Smooth muscle cell (in vitro differentiated cells): Measurements from ENCODE around the gene HS3ST3B1. TPM values are rescaled to one million over a fixed set of nuclear protein-coding genes. Genes with fewer than 3 reads are reported as not detected.

Experiments used
- DNase-seq: peaks from one replicate; lab custom pipeline; 2025; ENCODE audit not compliant: unreplicated experiment; lab: John Stamatoyannopoulos, UW
- H2AFZ ChIP-seq: fragments of 200-600 bp; sonication (generic); 2 replicates; pipeline ENCODE4 v1.6.0; 2016; ENCODE audit warnings: antibody characterized with exemption, low read depth, mild to moderate bottlenecking
- H3F3A ChIP-seq: fragments of 200-600 bp; sonication (generic); 2 replicates; pipeline ENCODE4 v1.6.0; 2017; ENCODE audit warnings: antibody characterized with exemption, low read depth
- H3K27ac ChIP-seq: fragments of 200-600 bp; sonication (generic); 2 replicates; pipeline ENCODE4 v1.5.1; 2016; ENCODE audit warnings: low read depth, mild to moderate bottlenecking
- H3K27me3 ChIP-seq: fragments of 200-600 bp; sonication (generic); 2 replicates; pipeline ENCODE4 v1.6.1; 2016; ENCODE audit warnings: low read depth, mild to moderate bottlenecking
- H3K36me3 ChIP-seq: fragments of 200-600 bp; sonication (generic); 2 replicates; pipeline ENCODE4 v1.5.1; 2016; ENCODE audit warnings: low read depth
- H3K4me1 ChIP-seq: fragments of 200-600 bp; sonication (generic); 2 replicates; pipeline ENCODE4 v1.5.1; 2016; ENCODE audit warnings: low read depth
- H3K4me2 ChIP-seq: fragments of 200-600 bp; sonication (generic); 2 replicates; pipeline ENCODE4 v1.6.0; 2016; ENCODE audit warnings: mild to moderate bottlenecking
- H3K4me3 ChIP-seq: fragments of 200-600 bp; sonication (generic); 2 replicates; pipeline ENCODE4 v1.5.1; 2016; ENCODE audit warnings: mild to moderate bottlenecking
- H3K79me2 ChIP-seq: fragments of 200-600 bp; sonication (generic); 2 replicates; pipeline ENCODE4 v1.6.0; 2016; ENCODE audit warnings: low read depth, mild to moderate bottlenecking
- H3K9ac ChIP-seq: fragments of 200-600 bp; sonication (generic); 2 replicates; pipeline ENCODE4 v1.6.0; 2016; ENCODE audit warnings: low read depth
- H3K9me3 ChIP-seq: fragments of 200-600 bp; sonication (generic); replicated peaks from 2 replicates; pipeline ENCODE4 v1.5.1; 2016; ENCODE audit warnings: low read depth
- H4K20me1 ChIP-seq: fragments of 200-600 bp; sonication (generic); 2 replicates; pipeline ENCODE4 v1.6.0; 2016; ENCODE audit warnings: low read depth
- WGBS: methylation state at CpG from one replicate; pipeline ENCODE4 v1.1.7; 2016; ENCODE audit warnings: low lambda C conversion rate; 5-methylcytosine and 5-hydroxymethylcytosine counted together
- polyA plus RNA-seq: library from polyadenylated mRNA; unstranded; fragments of >200 nt; fragmentation: Nextera tagmentation; extraction: Ambion mirVana; gene quantifications from 2 replicates; pipeline ENCODE4 v1.2.1, GENCODE V29; 2016
- total RNA-seq: library from RNA; depleted of rRNA; stranded (reverse); fragments of >200 nt; gene quantifications from 2 replicates; pipeline ENCODE4 v1.2.3, GENCODE V29; 2014
- TF ChIP-seq, protein P1 (sequence below): fragments of 200-600 bp; sonication (generic); IDR thresholded peaks from 2 replicates; pipeline ENCODE4 v1.5.1; 2017; ENCODE audit warnings: borderline replicate concordance, mild to moderate bottlenecking, antibody characterized with exemption; ENCODE audit not compliant: insufficient read depth, poor library complexity, severe bottlenecking

HS3ST3B1 gene
- total and polyA plus RNA-seq, 2 experiments from 2014 or later, result 11.3 to 17.3 TPM

DNA sequence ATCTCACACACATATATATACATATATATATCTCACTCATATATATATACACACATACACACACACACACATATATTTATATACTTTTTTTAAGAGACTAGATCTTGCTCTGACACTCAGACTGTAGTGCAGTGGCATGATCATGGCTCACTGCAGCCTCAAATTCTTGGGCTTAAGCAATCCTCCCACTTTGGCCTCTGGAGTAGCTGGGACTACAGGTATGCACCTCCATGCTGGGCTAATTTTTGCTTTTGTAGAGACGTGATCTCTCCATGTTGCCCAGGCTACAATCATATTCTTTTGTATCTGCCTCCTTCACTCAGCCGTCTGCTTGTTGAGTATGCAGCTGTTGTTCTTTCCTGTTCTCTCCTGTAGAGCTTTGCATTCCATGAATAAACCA, 60.6 kb downstream of the HS3ST3B1 start:
- no peaks in the 10 kb centered on the region for H3K36me3 ChIP-seq
- no peaks in the 10 kb centered on the region for H3K79me2 ChIP-seq
- H3K9me3 ChIP-seq, result no peaks in the 10 kb centered on the region
- no peak overlapping the region for H3K4me3 ChIP-seq
- no peak overlapping the region for H3K27ac ChIP-seq
- TF ChIP-seq, protein P1, sequence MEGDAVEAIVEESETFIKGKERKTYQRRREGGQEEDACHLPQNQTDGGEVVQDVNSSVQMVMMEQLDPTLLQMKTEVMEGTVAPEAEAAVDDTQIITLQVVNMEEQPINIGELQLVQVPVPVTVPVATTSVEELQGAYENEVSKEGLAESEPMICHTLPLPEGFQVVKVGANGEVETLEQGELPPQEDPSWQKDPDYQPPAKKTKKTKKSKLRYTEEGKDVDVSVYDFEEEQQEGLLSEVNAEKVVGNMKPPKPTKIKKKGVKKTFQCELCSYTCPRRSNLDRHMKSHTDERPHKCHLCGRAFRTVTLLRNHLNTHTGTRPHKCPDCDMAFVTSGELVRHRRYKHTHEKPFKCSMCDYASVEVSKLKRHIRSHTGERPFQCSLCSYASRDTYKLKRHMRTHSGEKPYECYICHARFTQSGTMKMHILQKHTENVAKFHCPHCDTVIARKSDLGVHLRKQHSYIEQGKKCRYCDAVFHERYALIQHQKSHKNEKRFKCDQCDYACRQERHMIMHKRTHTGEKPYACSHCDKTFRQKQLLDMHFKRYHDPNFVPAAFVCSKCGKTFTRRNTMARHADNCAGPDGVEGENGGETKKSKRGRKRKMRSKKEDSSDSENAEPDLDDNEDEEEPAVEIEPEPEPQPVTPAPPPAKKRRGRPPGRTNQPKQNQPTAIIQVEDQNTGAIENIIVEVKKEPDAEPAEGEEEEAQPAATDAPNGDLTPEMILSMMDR, result no peak
- no peak overlapping the region for H3K4me2 ChIP-seq
- DNase-seq, result no peak
- no peak overlapping the region for H2AFZ ChIP-seq
- H3K9ac ChIP-seq, result no peak overlapping the region
- no peaks in the 10 kb centered on the region for H3K27me3 ChIP-seq
- no peaks in the 10 kb centered on the region for H3K4me1 ChIP-seq
- H4K20me1 ChIP-seq, result no peaks in the 10 kb centered on the region
- H3F3A ChIP-seq, result no peaks in the 10 kb centered on the region
- 95% methylated on average over 2 of the region's 2 CpGs for WGBS

DNA sequence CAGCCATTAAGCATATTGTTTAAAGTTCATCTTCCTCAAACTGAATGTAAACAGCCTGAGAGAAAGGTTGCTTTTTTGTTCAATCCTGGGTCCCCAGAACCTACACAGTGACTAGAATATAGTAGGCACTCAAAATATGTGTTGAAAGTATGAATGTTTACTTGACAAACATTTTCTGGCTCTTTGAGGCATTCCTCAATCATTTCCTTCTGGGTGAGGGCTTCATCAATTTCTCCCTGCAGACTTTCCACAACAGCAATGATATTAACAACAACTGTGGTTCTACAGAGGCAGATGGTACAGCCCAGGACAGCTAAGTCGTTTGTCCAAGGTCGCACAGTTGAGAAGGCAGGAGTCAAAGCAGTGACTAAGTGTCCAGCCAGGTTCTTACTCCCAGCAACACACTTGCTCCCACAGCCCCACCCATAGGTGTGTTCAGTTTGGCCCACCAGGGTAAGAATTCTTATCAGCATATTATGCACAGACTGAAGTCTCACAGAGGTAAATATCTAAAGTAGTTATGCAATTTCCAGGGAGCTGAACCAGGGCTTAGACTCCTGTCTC, 61.1 kb downstream of the HS3ST3B1 start:
- Histone ChIP-seq H3K4me3 (no peak overlapping the region), H3K9me3 (no peaks in the 10 kb centered on the region), H3K27me3 (no peaks in the 10 kb centered on the region), H3K27ac (no peak overlapping the region), H3F3A (no peaks in the 10 kb centered on the region), H2AFZ (no peak overlapping the region), H3K4me2 (no peak overlapping the region), H3K4me1 (no peaks in the 10 kb centered on the region), H3K9ac (no peak overlapping the region), H4K20me1 (no peaks in the 10 kb centered on the region), H3K36me3 (no peaks in the 10 kb centered on the region), H3K79me2 (no peaks in the 10 kb centered on the region)
- DNase-seq, result no peak
- TF ChIP-seq, protein P1, result no peak
- 77% methylated on average over 2 of the region's 2 CpGs for WGBS

- Histone ChIP-seq H3F3A (no peaks in the 10 kb centered on the region), H3K27ac (no peak overlapping the region), H3K79me2 (no peaks in the 10 kb centered on the region), H4K20me1 (no peaks in the 10 kb centered on the region), H3K4me2 (no peak overlapping the region), H3K4me1 (no peaks in the 10 kb centered on the region), H3K27me3 (no peaks in the 10 kb centered on the region), H3K9ac (no peak overlapping the region), H3K36me3 (no peaks in the 10 kb centered on the region), H3K9me3 (no peaks in the 10 kb centered on the region), H3K4me3 (no peak overlapping the region), H2AFZ (no peak overlapping the region)
- 89% methylated on average over 3 of the region's 3 CpGs for WGBS
- no peak for DNase-seq
- TF ChIP-seq, protein P1, result no peak
Observed at GRCh38 chr17:14366199-14366598, 65.3 kb downstream of the HS3ST3B1 start.

DNA sequence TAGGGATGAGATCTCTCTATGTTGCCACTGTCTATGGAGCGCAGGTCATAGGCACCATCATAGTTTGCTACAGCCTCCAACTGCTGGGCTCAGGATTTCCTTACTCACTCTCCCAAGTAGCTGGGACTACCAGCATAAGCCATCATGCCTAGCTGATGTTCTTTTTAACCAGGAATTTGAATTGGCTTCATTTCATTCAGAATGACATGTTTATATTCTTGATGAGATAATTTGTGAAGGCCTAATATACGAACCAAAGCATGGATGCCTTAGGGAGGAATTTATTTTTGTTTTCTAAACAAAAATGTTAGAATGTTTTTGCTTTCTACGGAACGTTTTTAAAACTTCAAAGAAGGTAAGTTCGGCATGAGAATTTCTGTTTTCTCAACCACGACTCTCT, 71.6 kb downstream of the HS3ST3B1 start:
- 80% methylated on average over 6 of the region's 6 CpGs for WGBS
- peak overlapping the region; percentile 60 for H3K27ac ChIP-seq
- DNase-seq, result no peak
- H3K9me3 ChIP-seq, result no peaks in the 10 kb centered on the region
- H3K4me2 ChIP-seq, result no peak overlapping the region
- H2AFZ ChIP-seq, result peak overlapping the region; percentile 29
- no peaks in the 10 kb centered on the region for H3F3A ChIP-seq
- TF ChIP-seq, protein P1, result no peak
- no peaks in the 10 kb centered on the region for H3K36me3 ChIP-seq
- H3K27me3 ChIP-seq, result no peaks in the 10 kb centered on the region
- no peaks in the 10 kb centered on the region for H4K20me1 ChIP-seq
- no peak overlapping the region for H3K9ac ChIP-seq
- no peak overlapping the region for H3K4me3 ChIP-seq
- peaks cover 14% of the 10 kb centered on the region for H3K4me1 ChIP-seq
- no peaks in the 10 kb centered on the region for H3K79me2 ChIP-seq
